OCI-LY3 (cell line): ENCODE data around the gene NCAPG2.

Experiments used
- EZH2phosphoT487 ChIP-seq: fragments of 200-600 bp; shearing (Covaris generic); IDR thresholded peaks from 2 replicates; pipeline ENCODE4 v1.6.1; 2018; ENCODE audit warnings: antibody characterized with exemption, mixed run types, low read depth
- TF ChIP-seq, protein P1 (sequence below): fragments of 200-600, 300-600 bp; sonication (generic); IDR thresholded peaks from 2 replicates; pipeline ENCODE4 v1.5.1; 2014; ENCODE audit warnings: antibody characterized with exemption, low read length, low read depth

DNA sequence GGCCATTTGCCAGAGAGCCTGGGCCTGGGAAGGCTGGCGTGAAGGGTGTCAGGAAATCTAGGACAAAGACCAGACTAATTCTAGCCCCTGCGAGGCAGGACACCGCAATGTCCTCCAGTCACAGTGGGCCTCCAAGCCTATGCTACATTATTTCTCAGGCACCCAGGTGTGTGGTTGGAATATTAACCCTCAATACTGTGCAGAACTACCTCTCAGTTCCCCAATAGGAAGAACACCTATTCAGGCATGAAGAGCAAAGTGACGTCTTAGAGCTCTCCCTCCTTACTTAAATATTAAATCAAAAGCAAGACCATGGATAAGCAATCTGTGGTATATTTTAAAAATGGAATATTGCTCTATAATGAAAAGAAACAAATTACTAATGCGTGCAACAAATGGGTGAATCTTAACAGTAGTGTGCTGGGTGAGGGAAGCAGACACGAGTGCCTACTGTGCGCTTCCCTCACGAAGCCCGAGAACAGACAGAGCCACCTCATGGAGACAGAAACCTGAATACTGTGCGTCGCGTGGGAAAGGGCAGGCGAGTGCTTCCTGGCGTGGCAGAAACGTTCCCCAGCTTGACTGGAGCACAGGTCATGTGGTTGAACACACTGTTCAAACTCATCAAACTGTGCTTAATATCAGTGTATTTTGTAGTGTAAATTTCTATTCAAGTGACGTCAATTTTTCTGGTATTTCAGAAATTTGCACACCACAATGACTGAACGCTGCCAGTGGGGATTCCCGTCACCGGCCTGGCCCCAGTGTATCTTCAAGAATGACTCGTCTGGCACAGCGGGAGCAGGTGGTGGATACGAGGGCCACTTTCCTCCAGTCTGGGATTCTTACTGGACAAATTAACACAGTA is 101.5 kb downstream of the NCAPG2 start:
- TF ChIP-seq, protein P1, sequence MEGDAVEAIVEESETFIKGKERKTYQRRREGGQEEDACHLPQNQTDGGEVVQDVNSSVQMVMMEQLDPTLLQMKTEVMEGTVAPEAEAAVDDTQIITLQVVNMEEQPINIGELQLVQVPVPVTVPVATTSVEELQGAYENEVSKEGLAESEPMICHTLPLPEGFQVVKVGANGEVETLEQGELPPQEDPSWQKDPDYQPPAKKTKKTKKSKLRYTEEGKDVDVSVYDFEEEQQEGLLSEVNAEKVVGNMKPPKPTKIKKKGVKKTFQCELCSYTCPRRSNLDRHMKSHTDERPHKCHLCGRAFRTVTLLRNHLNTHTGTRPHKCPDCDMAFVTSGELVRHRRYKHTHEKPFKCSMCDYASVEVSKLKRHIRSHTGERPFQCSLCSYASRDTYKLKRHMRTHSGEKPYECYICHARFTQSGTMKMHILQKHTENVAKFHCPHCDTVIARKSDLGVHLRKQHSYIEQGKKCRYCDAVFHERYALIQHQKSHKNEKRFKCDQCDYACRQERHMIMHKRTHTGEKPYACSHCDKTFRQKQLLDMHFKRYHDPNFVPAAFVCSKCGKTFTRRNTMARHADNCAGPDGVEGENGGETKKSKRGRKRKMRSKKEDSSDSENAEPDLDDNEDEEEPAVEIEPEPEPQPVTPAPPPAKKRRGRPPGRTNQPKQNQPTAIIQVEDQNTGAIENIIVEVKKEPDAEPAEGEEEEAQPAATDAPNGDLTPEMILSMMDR: no peak
- TF ChIP-seq EZH2phosphoT487: no peak
